WTC11 (cell line): ENCODE measurements around the gene R3HDM1. TPM values are rescaled to one million over a fixed set of nuclear protein-coding genes. Genes with fewer than 3 reads are reported as not detected.
"Not testable (repeated sequence)": the region's sequence is repeated elsewhere in the genome, so short reads cannot be mapped to it uniquely, and the experiment has no call there.

ENCODE experiments used
- ATAC-seq: fragments of 200-7000 bp; cut with Tn5 transposase; 2 replicates; pipeline ENCODE4 v1.10.0; 2021; ENCODE audit warnings: mild to moderate bottlenecking, moderate library complexity
- CTCF ChIA-PET: fragments of 300-600 bp; sonication (Branson Sonifier 250); formaldehyde crosslinking; loops from one replicate; lab custom pipeline; 2021; ENCODE audit warnings: antibody characterized with exemption; lab: Charles Lee
- POLR2A ChIA-PET: fragments of 350-600 bp; sonication (Branson Sonifier 250); formaldehyde crosslinking; loops from one replicate; lab custom pipeline; 2021; ENCODE audit warnings: antibody characterized with exemption; lab: Charles Lee
- DNase-seq: peaks from one replicate; pipeline ENCODE4 v3.0.0; 2021; ENCODE audit warnings: low spot score
- H3K27ac Mint-ChIP-seq: 2 replicates; pipeline ENCODE4 v1.8.0; 2021; ENCODE audit warnings: mixed read lengths
- H3K27me3 Mint-ChIP-seq: 2 replicates; pipeline ENCODE4 v1.8.0; 2021; ENCODE audit warnings: low read depth, mild to moderate bottlenecking, moderate library complexity, mixed read lengths
- H3K36me3 Mint-ChIP-seq: 2 replicates; pipeline ENCODE4 v1.8.0; 2021; ENCODE audit warnings: mixed read lengths
- H3K4me1 Mint-ChIP-seq: 2 replicates; pipeline ENCODE4 v1.8.0; 2022; ENCODE audit warnings: mixed read lengths
- H3K4me3 Mint-ChIP-seq: 2 replicates; pipeline ENCODE4 v1.8.0; 2021; ENCODE audit warnings: mild to moderate bottlenecking, moderate library complexity, mixed read lengths
- H3K9me3 Mint-ChIP-seq: 2 replicates; pipeline ENCODE4 v1.8.0; 2021; ENCODE audit warnings: mixed read lengths
- ATF1 ChIP-seq: sonication (generic); formaldehyde crosslinking; IDR thresholded peaks from 2 replicates; pipeline ENCODE4 v1.8.1; 2023; ENCODE audit warnings: mild to moderate bottlenecking, moderate library complexity, missing genetic modification reagents
- ATF2 ChIP-seq: sonication (generic); formaldehyde crosslinking; IDR thresholded peaks from 2 replicates; pipeline ENCODE4 v1.8.1; 2022; ENCODE audit warnings: low read depth, missing genetic modification reagents, borderline replicate concordance
- CTCF ChIP-seq: fragments of 200-600 bp; IDR thresholded peaks from 2 replicates; pipeline ENCODE4 v1.8.0; 2022; ENCODE audit warnings: antibody characterized with exemption
- JAZF1 ChIP-seq: fragments of 250-450 bp; sonication (Bioruptor Pico); IDR thresholded peaks from 2 replicates; pipeline ENCODE4 v1.9.0; 2021; ENCODE audit warnings: moderate library complexity, mild to moderate bottlenecking, inconsistent platforms
- total RNA-seq: library from RNA; stranded (reverse); gene quantifications from 3 replicates; pipeline ENCODE4 v1.2.3, GENCODE V29; 2021
- TF ChIP-seq, protein P1 (sequence below): sonication (generic); formaldehyde crosslinking; IDR thresholded peaks from 2 replicates; pipeline ENCODE4 v1.8.1; 2022; ENCODE audit warnings: low read depth, mild to moderate bottlenecking, moderate library complexity, missing genetic modification reagents, borderline replicate concordance
- TF ChIP-seq, protein P2 (sequence below): fragments of 250-450 bp; sonication (Bioruptor Pico); IDR thresholded peaks from 2 replicates; pipeline ENCODE4 v1.9.0; 2021; ENCODE audit warnings: mild to moderate bottlenecking, borderline replicate concordance
- TF ChIP-seq, protein P3 (sequence below): sonication (generic); formaldehyde crosslinking; IDR thresholded peaks from 2 replicates; pipeline ENCODE4 v1.8.0; 2023; ENCODE audit warnings: mild to moderate bottlenecking, missing genetic modification reagents

Gene R3HDM1
- total RNA-seq, 1 experiment from 2014 or later = 58.4 TPM

- Mint-ChIP-seq H3K36me3 (peaks cover 29% of the 10 kb centered on the region), H3K9me3 (peaks cover 4% of the 10 kb centered on the region; the same call in 1 of the 2 replicates), H3K4me1 (no peaks in the 10 kb centered on the region), H3K27ac (no peak overlapping the region; the same call in 1 of the 2 replicates), H3K27me3 (no peaks in the 10 kb centered on the region), H3K4me3 (no peak overlapping the region)
- peak; percentile 62 for DNase-seq
- CTCF ChIA-PET = interaction anchor here (0.7 to 2.6 kb wide), 26 partner anchors 9 to 721 kb away, joined by 3 to 32 read pairs (median 4); partner anchors contain the start of genes R3HDM1, UBXN4 and ZRANB3
- ATAC-seq = peak; percentile 58; the same call in 1 of the 2 replicates
- TF ChIP-seq, protein P1, sequence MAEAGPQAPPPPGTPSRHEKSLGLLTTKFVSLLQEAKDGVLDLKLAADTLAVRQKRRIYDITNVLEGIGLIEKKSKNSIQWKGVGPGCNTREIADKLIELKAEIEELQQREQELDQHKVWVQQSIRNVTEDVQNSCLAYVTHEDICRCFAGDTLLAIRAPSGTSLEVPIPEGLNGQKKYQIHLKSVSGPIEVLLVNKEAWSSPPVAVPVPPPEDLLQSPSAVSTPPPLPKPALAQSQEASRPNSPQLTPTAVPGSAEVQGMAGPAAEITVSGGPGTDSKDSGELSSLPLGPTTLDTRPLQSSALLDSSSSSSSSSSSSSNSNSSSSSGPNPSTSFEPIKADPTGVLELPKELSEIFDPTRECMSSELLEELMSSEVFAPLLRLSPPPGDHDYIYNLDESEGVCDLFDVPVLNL = no peak
- TF ChIP-seq ATF1 = no peak
- TF ChIP-seq CTCF = peak; percentile 92
- TF ChIP-seq ATF2 (CRISPR knock-in tag) = no peak
- TF ChIP-seq, protein P2, sequence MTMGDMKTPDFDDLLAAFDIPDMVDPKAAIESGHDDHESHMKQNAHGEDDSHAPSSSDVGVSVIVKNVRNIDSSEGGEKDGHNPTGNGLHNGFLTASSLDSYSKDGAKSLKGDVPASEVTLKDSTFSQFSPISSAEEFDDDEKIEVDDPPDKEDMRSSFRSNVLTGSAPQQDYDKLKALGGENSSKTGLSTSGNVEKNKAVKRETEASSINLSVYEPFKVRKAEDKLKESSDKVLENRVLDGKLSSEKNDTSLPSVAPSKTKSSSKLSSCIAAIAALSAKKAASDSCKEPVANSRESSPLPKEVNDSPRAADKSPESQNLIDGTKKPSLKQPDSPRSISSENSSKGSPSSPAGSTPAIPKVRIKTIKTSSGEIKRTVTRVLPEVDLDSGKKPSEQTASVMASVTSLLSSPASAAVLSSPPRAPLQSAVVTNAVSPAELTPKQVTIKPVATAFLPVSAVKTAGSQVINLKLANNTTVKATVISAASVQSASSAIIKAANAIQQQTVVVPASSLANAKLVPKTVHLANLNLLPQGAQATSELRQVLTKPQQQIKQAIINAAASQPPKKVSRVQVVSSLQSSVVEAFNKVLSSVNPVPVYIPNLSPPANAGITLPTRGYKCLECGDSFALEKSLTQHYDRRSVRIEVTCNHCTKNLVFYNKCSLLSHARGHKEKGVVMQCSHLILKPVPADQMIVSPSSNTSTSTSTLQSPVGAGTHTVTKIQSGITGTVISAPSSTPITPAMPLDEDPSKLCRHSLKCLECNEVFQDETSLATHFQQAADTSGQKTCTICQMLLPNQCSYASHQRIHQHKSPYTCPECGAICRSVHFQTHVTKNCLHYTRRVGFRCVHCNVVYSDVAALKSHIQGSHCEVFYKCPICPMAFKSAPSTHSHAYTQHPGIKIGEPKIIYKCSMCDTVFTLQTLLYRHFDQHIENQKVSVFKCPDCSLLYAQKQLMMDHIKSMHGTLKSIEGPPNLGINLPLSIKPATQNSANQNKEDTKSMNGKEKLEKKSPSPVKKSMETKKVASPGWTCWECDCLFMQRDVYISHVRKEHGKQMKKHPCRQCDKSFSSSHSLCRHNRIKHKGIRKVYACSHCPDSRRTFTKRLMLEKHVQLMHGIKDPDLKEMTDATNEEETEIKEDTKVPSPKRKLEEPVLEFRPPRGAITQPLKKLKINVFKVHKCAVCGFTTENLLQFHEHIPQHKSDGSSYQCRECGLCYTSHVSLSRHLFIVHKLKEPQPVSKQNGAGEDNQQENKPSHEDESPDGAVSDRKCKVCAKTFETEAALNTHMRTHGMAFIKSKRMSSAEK (CRISPR knock-in tag) = no peak
- TF ChIP-seq JAZF1 (CRISPR knock-in tag) = no peak
- POLR2A ChIA-PET = no interaction called here
Observed at GRCh38 chr2:135709992-135710391, 178.7 kb downstream of the R3HDM1 start.

GRCh38 chr2:135715086-135715485 lies 183.8 kb downstream of the R3HDM1 start:
- CTCF ChIA-PET, H3K27me3 Mint-ChIP-seq, H3K27ac Mint-ChIP-seq, POLR2A ChIA-PET, DNase-seq, H3K4me3 Mint-ChIP-seq, H3K4me1 Mint-ChIP-seq, H3K9me3 Mint-ChIP-seq, ATAC-seq: not testable (repeated sequence)
- peaks cover 40% of the 10 kb centered on the region for H3K36me3 Mint-ChIP-seq

- ATAC-seq = no peak
- peaks cover 23% of the 10 kb centered on the region for H3K36me3 Mint-ChIP-seq
- H3K27ac Mint-ChIP-seq = no peak overlapping the region; the same call in 1 of the 2 replicates
- POLR2A ChIA-PET = no interaction called here
- no peaks in the 10 kb centered on the region for H3K4me1 Mint-ChIP-seq
- no peak overlapping the region for H3K4me3 Mint-ChIP-seq
- no peak for DNase-seq
- CTCF ChIA-PET = interaction anchor here (0.6 to 1.4 kb wide), 3 partner anchors 17 to 685 kb away, joined by 3 to 4 read pairs (median 4); no protein-coding TSS in a partner anchor
- peaks cover 3% of the 10 kb centered on the region; the same call in 1 of the 2 replicates for H3K9me3 Mint-ChIP-seq
- H3K27me3 Mint-ChIP-seq = no peaks in the 10 kb centered on the region
- TF ChIP-seq, protein P3, sequence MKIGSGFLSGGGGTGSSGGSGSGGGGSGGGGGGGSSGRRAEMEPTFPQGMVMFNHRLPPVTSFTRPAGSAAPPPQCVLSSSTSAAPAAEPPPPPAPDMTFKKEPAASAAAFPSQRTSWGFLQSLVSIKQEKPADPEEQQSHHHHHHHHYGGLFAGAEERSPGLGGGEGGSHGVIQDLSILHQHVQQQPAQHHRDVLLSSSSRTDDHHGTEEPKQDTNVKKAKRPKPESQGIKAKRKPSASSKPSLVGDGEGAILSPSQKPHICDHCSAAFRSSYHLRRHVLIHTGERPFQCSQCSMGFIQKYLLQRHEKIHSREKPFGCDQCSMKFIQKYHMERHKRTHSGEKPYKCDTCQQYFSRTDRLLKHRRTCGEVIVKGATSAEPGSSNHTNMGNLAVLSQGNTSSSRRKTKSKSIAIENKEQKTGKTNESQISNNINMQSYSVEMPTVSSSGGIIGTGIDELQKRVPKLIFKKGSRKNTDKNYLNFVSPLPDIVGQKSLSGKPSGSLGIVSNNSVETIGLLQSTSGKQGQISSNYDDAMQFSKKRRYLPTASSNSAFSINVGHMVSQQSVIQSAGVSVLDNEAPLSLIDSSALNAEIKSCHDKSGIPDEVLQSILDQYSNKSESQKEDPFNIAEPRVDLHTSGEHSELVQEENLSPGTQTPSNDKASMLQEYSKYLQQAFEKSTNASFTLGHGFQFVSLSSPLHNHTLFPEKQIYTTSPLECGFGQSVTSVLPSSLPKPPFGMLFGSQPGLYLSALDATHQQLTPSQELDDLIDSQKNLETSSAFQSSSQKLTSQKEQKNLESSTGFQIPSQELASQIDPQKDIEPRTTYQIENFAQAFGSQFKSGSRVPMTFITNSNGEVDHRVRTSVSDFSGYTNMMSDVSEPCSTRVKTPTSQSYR (CRISPR knock-in tag) = no peak
Observed at GRCh38 chr2:135728064-135728743, 196.9 kb downstream of the R3HDM1 start.
